Fibroblast of skin of abdomen (primary cell): ENCODE data around the gene FAAP20.

Experiments
- DNase-seq: peaks from one replicate; pipeline ENCODE4 v3.0.0-alpha.2; 2013

The FAAP20 gene

DNA sequence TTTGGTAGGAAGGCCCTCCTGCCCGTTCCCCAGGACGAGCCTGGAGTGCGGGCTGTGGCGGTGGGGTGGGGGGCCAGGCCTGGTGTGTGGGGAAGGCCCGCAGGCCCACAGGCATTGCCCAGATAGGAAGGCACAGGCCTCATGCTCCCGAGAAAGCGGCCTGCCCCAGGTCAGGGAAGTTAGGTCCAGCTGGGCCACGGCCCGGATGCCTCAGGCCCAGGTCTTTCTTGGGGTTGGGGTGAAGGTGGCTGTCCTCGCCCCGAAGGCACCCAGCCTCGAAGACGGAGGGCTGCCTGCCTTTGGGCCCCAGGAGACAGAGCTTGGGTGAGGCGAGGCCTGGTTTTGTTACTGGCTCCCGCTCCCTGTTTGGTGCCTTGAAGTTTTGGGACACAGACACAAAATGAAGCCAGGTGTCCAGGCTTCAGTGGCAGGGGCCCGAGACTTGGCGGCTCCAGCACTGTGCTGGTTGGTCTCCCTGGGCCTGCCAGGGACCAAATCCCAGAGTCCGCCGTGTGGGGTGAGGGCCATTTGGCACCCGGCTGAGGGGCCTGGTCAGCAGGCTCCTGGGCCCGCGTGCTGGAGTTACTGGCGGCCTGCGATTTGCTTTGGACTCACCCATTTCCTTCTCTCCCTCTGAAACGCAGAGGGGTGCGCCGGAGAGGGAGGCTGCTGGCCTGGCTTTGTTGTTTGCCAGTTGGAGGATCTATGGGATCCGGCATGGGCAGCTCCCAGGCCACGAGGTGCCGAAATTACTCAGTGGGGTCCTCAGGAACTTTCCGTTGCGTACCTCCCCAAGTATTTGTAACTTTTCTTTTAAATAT is 35.5 kb upstream of the FAAP20 start:
- no peak for DNase-seq

DNA sequence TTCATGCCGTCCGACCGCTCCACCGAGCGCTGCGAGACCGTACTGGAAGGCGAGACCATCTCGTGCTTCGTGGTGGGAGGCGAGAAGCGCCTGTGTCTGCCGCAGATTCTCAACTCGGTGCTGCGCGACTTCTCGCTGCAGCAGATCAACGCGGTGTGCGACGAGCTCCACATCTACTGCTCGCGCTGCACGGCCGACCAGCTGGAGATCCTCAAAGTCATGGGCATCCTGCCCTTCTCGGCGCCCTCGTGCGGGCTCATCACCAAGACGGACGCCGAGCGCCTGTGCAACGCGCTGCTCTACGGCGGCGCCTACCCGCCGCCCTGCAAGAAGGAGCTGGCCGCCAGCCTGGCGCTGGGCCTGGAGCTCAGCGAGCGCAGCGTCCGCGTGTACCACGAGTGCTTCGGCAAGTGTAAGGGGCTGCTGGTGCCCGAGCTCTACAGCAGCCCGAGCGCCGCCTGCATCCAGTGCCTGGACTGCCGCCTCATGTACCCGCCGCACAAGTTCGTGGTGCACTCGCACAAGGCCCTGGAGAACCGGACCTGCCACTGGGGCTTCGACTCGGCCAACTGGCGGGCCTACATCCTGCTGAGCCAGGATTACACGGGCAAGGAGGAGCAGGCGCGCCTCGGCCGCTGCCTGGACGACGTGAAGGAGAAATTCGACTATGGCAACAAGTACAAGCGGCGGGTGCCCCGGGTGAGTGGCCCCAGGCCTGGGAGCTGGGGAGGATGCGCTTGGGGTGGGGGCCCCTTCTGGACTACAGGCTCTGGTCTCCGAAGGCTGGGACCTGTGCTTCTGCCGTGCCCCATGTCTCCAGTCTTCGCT is 34.7 kb upstream of the FAAP20 start:
- peak; percentile 54 for DNase-seq

DNA sequence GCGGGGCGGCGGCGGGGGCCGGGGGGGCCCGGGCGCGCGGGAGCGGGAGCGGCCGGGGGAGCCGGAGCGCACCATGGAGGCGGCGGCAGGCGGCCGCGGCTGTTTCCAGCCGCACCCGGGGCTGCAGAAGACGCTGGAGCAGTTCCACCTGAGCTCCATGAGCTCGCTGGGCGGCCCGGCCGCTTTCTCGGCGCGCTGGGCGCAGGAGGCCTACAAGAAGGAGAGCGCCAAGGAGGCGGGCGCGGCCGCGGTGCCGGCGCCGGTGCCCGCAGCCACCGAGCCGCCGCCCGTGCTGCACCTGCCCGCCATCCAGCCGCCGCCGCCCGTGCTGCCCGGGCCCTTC is 34.1 kb upstream of the FAAP20 start:
- no peak for DNase-seq

DNA sequence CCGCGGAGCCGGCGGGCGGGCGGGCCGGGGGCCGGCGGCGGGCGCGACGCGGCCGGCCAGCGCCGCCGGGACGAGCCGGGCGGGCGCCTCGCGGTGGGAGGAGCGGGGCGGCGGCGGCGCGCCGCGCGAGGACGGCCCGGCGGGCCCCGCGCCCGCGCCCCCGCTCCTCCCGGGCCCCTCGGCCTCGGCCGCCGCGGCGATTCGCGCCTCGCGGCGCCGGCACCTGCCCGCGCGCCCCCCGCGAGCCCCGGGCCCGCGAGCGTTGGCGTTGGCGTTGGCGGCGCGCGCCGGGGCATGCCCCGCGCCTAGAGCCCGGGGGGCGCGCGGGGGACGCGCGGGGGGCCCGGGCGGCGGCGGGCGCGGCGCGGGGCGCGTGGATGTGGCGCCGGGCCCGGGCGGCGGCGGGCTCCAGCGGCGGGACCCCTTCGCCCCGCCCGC is 33.6 kb upstream of the FAAP20 start, which contains the start of gene SKI:
TSS of gene SKI (plus strand) at position 163 of the 438 bp plus-strand sequence. CDS start 448 bp downstream, outside the sequence.
- DNase-seq: no peak

DNA sequence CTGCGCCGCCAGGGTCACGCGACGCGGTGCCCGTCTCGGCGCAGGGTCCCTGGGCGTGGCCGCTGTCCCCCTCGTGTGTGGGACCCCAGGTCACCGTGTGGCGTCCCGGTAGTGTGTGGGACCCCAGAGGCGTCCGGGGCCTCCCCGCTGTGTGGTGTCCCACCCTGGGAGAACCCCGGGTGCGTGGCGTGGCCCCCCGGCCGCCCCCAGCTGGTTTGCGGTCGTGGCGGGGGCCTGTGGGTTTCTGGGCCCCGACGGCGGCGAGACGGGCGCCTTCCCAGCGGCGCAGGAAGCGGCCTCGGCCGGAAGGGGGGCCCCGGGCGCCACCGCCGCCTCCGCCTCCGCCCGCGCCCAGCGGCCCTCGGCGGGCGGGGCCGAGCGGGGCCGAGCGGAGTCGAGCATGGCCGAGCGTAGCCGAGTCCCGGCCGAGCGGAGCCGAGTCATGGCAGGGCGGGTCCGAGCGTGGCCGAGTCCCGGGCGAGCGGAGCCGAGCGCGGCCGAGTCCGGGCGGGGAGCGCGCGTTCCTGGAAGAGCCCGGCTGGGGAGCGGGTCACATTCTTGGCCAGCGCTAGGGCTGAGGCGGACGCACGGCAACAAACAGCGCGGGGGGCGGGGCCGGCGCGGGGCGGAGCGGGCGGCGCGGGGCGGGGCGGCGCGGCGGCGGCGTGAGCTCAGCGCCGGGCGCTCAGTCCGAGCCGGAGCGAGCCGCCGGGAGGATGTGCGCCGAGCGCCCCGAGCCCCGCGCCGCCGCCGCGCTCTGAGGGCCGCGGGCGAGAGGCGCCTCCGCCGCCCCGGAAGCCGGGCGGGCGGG is 33.0 kb upstream of the FAAP20 start:
- DNase-seq: peak; percentile 97

DNA sequence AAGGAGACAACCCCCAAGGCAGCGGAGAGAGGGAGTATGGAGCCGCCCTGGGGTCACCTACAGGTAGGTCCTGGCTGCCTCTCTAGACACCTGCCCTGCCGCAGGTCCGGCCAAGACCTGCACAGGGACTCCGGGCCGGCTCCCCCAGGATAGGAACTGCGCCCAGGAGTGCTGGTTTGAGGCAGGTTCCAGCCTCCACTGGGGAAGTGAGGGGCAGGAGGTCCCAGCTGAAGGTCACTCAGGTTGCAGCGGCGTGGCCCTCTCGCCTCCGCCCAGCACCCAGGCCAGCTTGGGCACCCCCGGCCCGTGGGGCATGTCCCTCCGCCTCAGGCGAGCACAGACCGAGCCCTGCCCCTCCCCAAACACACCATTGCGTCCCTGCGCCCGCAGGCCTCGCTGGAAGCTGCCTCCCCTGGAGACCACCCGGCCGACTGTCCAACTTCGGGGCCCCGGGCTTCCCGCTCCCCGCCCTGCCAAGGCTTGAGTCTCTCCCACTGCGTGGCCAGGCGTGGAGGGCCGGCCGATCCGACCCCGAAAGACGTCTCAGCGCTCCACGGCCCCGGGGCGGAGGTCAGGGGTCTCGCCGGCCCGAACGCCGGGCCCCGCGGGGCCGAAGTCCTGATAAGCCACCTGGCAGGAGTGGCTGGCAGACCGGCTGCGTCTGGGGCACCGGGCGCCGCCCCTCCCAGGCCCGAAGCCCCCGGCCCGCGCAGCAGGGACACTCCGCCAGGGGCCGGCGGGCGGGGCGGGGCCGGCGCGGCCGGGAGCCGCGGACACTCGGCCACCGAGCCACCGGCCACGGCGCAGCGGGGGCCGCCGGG is 32.2 kb upstream of the FAAP20 start:
- DNase-seq: no peak

DNA sequence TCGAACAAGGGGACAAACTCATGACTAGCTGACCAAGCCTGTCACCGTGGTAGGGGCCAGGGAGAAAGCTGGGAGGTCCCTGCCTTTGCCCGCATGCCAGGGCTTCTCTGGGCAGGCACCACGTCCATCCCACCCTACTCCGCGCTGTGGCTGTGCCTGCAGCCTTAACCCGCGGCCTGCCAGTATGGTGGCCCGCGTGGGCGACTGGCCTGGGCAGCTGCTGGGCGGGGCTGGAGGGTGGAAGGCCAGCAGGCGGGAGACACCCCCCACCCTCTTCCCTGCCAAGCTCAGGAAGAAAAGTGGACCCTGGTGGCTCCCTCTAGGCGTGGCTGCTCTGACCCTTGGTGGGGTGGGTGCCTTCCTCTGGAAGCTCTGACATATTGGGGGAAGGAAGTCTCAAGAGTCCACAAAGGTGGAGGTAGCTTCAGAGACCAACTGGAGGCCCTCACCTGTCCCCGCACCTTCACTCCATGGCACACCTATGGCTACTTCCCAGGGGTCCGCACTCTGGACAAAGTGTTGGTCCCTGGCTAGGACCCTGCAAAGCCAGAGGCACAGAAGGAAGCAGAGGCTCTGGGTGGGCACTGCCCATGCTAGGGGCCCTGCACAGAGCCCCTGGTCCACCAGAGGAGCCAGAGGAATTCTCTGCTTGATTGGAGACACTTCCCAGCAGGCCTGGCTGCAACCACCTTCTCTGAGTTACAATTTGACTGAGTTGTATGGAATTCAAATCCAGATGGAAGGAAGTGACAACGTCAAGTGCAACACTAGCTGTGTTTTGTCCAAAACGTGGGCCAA is 30.3 kb upstream of the FAAP20 start:
- DNase-seq: no peak

DNA sequence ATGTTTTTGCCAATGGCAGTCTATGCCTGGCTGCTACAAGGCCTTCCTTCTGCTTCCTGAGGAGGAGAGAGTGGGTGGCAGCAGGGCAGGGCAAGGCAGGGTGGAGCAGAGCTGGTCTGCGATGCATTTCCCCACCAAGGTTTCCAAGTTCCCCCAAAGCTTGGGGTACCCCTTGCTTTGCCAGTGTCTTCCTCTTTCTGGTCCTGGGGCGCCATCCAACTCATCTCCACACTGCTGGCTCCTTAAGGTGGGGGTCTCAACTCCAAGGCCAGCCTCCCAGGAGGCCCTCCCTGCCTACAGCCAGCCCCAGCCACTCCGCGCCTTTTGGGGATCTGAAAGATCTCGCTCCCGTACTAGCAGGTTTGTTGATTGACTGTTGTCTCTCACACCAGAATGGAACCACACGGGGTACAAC is 29.6 kb upstream of the FAAP20 start:
- no peak for DNase-seq

DNA sequence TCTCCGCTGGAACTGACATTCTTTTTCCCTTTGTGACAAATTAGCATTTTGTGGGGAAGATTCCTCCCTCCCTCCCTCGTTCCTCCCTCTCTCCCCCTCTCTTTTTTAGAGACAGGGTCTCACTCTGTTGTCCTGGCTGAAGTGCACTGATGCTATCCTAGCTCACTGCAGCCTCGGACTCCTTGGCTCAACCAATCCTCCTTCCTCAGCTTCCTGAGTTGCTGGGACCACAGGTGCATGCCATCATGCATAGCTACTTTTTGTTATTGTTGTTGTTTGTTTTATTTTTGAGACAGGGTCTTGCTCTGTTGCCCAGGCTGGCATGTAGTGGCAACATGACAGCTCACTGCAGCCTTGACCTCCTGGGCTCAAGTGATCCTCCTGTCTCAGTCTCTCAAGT is 26.7 kb upstream of the FAAP20 start:
- no peak for DNase-seq

DNA sequence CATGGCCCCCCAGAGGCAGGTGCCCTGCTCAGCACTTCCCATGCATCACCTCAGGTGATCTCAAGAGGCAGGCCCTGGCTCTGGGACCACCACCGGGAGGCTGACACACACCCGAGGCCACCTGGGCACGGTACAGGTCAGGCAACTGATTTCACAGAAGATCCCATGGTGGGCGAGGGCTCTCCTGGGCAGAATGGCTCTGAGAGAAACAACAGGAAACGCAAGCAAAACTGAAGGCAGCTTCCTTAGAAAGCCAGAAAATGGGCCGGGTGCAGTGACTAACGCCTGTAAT is 22.1 kb upstream of the FAAP20 start:
- DNase-seq: no peak

DNA sequence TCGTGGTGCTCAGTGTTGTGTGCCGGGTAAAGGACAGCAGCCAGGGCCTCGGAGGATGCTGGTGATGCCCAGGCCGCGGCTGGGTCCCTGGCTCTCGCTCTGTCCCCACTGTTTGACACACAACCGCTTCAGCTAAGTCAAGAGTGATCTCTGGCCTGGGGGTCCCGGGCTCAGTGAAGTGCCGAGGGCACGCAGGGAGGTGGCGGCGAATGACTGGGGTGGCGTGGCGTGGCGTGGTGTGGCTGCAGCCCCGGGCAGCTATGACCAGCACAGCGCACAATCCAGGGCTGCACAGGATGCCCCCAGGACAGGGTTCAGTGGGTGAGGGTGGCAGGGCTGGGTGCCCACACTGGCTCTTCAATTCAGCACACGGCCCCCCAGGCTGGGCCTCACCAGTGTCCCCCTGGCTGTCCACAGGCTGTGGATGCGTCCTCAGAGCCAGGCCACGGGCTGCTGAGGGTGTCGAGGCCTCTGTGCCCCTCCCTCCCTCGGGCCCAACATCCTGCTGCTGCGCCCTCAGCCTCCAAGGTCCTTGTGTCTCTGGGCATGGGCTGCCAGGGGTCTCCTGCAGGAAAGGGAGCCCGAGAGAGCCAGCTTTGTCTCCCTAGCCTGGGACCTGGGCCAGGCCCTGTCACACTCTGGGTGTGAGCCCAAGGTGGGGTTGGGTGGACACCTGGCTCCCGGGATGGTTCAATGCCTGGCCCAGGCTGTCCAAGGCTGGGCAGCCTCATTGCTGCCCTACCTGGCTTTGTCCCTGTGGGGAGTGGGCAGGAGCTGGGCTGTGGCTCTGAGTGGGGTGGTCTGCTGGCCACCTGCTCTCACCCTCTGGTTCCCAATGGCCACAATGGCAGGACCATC is 21.6 kb upstream of the FAAP20 start:
- no peak for DNase-seq

DNA sequence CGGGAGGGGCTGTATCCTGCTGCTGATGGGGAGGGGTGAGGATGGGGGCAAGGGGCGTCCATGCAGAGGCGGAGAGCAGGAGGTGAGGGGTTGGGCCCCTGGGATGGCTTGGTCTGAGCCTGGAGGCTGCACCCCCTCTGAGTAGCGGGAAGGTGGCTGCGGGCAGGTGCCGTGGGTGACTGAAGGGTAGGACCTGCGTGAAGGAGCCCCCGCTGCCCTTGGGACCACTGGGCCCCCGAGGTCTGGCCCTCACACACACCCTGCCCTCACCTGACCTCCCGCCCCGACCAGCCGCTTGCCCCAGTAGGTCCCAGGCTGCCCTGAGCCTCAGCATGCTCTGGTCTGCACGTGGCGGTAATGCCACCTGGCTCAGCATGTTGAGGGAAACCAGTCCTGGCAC is 20.8 kb upstream of the FAAP20 start:
- no peak for DNase-seq

DNA sequence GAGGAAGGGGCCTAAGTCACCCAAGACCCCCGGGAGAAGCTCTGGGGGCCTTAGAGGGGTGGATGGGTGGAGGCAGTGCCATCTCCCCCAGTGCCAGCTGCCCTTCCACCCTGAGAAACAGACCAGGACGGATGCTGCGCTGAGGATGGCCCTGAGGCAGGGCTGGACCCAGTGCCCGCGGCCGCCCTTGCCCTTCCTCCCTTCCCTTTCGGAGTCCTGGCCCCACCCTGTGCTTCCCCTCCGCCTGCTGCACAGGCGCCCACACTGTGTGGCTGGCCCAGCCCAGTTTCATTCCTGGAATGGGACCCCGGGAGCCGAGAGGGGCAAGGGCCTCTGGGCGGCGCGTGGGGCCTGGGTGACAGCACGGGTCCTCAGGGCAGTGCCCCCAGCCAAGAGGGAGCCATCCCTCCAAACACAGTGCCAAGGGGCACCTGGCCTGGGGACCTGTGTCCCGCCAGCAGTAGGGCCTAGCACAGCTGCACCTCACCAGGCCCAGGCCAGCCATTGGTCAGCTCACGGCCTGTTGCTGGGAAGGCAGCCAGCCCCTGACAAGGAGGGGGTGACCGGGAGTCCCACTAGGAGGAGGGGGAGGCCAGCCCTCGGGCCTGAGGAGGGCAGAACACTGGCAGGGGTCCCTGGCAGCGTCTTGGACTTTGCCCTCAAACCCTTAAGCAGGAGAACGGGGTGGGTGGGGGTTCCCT is 20.1 kb upstream of the FAAP20 start:
- no peak for DNase-seq

DNA sequence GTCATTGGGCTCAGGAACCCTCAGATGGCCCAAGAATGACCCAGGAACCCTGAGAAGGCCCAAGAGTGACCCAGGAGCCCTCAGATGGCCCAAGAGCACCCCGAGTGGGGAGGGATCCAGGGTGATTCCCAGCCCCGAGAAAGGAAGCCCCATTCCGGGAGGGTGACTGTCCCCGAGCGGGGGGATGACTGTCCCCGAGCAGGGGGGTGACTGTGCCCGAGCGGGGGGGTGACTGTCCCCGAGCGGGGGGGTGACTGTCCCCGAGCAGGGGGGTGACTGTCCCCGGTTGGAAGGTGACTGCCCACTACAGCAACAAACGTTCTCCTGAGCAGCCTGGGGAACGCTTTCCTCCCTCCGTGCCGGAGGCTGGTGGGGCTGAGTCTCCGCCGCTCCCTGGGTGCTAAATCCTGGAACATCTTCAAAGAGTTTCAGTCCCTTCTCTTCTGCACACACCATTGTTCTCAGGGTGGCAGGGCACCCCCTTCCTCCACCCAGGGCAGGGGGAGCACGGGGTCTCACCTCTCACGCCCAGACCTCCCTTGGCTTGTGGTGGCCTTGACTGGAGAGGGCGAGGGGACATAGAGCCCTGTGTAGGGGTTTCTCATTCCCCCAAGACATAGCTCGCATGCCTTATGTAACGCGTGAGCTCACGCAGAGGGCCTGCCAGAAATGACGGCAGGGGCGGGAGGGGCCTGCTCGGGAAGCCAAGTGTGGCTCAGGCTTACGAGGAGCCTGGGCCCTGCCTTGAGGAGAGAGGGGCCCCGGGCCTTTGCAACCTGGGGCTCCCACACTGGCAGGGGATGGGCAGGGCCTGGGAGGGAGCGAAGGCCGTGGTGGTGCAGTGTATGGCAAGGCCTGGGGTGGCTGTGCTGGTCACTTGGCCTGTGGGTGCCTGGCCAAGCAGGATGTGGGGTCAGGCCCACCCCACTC is 19.3 kb upstream of the FAAP20 start:
- DNase-seq: peak; percentile 91

DNA sequence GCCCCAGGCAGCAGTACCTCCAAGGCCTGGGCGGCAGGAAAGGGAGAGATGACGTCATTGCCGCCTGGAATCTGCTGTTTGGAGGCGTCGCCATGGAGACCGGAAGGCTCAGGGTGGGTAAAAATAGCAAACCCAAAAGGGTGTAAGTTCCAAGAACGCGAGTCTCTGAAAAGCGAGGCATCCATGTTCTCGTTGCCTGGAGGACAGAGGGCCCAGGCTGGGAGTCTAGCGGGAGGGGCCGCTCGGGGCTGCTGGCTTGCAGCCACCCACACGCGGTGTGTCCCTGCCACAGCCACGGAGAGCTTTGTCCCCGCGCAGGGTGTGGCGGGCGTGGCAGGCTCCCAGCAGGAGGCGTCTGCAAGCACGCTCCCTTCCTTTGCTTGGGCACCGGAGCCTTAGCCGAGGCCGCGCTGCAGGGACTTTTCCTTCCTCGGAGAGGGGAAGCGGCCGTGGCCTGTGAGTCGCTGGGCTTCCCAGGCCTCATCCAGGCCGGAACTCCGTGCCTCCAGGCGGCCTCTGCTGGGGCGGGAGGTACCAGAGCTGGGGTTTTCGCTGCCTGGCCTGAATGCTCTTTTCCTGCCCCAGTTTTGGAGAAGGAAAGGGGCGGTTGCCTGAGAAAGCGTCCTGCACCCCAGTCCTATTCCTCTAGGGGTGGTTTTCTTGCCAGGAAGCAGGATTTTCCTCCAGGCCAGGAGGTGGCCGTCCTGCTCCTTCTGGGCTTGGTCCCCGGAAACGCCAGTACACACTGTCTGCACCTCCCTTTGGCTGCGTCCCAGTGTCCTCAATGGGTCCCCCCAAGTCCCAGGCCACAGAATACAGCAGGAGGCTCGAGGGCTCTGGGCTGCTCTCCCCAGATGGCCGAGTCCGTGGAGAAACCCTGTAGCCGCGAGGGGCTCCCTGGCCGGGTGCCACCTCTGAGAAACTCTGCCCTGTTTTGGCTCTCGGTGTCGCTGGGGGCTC is 18.2 kb upstream of the FAAP20 start:
- DNase-seq: peak; percentile 97

DNA sequence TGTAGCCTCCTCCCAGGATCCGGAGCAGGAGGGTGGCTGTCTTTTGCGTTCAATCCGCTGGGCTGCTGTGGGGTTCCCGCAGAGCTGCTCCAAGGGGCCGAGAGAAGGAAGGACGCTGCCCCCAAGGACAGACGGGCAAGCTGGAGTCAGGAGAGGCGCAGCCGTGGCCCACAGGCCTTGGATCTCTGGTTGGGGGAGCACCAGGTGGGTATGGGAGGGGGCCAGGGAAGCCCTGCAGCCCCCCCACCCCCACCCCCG is 17.6 kb upstream of the FAAP20 start:
- DNase-seq: no peak

DNA sequence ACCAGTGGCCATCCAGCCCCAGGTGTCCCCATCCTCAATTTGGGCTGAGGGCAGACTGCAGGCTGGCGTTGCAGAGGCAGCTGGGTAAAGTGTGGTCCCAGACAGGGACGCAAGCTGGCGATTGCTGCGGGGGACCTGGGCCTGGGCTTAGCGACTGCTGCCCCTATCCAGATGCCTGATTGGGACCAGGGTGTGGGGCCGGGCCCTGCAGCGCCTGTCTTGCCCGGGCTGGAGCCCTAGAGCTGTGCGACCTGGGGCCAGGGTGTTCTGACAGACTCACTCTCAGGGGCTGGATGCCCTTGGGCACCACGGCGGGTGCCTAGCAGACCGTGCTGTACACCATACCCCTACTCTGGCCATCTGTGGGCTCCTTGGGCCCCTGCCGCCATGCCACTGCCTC is 16.2 kb upstream of the FAAP20 start:
- DNase-seq: no peak
